Choroid plexus epithelial cell (primary cell): Measurements from ENCODE around the gene ZBTB7C.

ENCODE experiments used
- DNase-seq: peaks from one replicate; pipeline ENCODE4 v3.0.0-alpha.2; 2010; ENCODE audit warnings: low read depth
- H3K4me3 ChIP-seq: 2 replicates; pipeline ENCODE4 v1.5.1; 2011; ENCODE audit warnings: low read depth, mild to moderate bottlenecking, control low read depth, low read length, moderate library complexity
- TF ChIP-seq, protein P1 (sequence below): conservative IDR thresholded peaks from 2 replicates; pipeline ENCODE4 v1.5.1; 2011; ENCODE audit warnings: low read depth, mild to moderate bottlenecking, control low read depth, inconsistent platforms, low read length, moderate library complexity

The ZBTB7C gene

DNA sequence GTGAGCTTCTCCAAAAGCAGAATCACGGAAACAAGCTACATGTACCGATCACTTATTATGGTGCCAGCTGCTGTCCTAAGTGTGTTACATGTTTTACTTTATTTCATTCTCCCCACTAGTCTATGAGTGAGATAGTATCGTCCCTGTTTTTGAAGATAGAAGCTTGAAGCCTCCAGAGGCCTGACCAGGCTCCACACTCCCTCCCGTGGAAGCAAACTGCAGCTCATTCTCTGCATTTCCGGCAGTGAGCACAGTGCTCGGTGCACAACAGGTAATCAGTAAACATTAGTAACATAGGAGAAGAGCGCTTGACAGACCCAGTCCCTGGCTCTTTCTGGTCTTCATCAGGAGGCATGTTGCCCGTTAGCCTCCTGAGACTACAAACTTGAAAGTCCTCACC is 72.9 kb downstream of the ZBTB7C start:
- H3K4me3 ChIP-seq, result no peak overlapping the region
- TF ChIP-seq, protein P1, sequence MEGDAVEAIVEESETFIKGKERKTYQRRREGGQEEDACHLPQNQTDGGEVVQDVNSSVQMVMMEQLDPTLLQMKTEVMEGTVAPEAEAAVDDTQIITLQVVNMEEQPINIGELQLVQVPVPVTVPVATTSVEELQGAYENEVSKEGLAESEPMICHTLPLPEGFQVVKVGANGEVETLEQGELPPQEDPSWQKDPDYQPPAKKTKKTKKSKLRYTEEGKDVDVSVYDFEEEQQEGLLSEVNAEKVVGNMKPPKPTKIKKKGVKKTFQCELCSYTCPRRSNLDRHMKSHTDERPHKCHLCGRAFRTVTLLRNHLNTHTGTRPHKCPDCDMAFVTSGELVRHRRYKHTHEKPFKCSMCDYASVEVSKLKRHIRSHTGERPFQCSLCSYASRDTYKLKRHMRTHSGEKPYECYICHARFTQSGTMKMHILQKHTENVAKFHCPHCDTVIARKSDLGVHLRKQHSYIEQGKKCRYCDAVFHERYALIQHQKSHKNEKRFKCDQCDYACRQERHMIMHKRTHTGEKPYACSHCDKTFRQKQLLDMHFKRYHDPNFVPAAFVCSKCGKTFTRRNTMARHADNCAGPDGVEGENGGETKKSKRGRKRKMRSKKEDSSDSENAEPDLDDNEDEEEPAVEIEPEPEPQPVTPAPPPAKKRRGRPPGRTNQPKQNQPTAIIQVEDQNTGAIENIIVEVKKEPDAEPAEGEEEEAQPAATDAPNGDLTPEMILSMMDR, result peak; percentile 64
- peak; percentile 41 for DNase-seq

DNA sequence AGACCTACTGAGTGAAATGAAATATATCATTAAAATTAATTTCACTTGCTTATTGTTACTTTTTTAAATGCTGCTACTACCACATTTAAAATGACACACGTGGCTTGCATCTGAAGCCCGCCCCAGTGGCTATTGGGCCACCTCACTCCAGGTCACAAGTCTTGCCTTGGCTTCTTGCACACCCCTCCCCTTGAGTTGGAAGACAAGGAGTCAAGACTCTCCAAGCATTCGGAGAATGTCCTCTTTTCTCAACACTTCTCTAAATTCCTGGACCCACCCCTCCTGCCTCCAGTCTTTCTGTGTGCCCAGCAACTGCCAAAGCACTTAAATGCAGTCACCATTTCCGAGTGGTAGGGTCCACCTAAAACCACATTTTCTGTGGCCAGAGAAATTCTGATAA is 73.4 kb downstream of the ZBTB7C start:
- TF ChIP-seq, protein P1, result no peak
- no peak overlapping the region for H3K4me3 ChIP-seq
- DNase-seq, result no peak

DNA sequence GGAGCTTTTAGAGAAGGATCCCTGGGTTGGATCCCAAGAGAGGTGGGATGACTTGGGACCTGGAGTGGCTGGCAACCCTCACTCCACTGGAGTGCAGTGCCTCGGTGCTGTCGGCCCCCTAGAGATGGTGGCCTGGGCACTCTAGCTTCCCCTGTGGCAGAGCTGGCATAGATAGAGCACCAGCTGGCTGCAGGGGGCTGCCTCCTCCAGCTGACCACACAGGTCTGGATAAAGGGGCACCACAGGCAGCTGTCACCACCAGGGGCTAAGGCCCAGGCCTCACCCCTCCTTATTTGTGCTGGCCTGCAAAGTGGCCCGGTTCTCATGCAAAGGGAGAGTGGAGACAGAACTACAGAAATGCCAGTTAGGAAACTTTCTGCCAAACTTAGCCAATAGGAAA is 74.3 kb downstream of the ZBTB7C start:
- TF ChIP-seq, protein P1, result no peak
- no peak for DNase-seq
- no peak overlapping the region for H3K4me3 ChIP-seq

DNA sequence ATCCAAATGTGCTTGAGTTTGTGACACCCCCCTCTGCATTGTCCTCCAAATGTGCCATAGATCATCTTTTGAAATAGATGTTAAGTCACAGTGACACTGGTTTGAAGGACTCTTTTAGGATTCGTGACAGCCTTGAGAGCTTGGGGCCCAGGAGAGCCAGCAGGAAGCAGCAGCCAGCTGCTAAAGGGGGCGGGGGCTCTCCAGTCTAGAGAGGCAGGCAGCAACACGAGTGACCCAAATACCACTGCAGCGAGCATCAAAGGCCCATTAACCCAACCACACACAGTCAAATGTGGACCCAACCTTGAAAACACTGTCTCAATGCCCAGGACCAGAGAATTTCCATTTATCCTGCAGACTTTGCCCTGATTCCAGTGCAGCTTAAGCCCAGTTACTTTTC is 75.6 kb downstream of the ZBTB7C start:
- DNase-seq, result no peak
- H3K4me3 ChIP-seq, result no peak overlapping the region
- TF ChIP-seq, protein P1, result no peak

DNA sequence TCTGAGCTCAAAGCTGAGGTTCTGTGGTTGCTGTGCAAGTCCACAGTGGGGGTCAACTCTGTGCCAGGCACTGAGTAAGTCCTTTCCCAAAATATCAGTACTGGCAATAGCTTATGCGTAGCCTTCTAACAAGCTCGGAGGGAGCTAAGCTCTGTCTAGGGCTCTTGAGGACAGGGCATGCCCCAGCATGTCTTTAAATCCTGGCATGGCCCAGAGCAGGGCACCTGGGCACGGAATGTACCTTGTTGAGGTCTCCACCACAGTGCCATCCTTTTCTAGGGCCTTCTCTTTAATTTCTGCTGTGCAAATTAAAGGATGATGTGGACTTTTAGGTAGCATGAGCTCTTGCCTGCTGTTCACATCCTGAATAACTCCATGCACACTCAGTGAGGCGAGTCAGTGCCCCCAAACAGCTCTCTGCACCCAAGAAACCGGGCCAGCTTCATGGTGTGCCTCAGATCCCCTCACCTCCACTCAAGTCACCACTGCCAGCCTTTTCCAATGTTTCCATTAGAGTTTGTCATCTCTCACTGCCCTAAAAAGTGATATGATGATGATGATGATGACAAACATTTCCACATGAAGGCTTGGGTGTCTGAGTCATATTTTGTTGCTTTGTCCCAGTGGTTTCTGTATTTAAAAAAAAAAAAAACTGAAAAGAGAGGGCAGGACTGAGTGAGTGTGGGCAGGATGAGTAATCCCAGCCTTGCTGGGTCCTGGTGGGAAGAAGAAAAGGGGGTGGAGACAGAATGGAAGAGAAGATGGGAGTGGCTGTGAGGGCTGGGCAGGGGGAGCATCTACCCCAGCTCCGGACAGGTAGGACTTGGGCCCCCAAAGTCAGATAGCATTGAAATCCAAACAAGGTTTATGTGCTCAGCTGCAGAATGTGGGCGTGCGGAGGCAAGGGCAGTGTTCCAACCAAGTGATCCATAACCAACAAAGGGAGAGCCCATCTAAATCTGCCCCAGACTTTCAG is 78.9 kb downstream of the ZBTB7C start:
- TF ChIP-seq, protein P1, result no peak
- DNase-seq, result peak; percentile 65
- H3K4me3 ChIP-seq, result no peak overlapping the region

DNA sequence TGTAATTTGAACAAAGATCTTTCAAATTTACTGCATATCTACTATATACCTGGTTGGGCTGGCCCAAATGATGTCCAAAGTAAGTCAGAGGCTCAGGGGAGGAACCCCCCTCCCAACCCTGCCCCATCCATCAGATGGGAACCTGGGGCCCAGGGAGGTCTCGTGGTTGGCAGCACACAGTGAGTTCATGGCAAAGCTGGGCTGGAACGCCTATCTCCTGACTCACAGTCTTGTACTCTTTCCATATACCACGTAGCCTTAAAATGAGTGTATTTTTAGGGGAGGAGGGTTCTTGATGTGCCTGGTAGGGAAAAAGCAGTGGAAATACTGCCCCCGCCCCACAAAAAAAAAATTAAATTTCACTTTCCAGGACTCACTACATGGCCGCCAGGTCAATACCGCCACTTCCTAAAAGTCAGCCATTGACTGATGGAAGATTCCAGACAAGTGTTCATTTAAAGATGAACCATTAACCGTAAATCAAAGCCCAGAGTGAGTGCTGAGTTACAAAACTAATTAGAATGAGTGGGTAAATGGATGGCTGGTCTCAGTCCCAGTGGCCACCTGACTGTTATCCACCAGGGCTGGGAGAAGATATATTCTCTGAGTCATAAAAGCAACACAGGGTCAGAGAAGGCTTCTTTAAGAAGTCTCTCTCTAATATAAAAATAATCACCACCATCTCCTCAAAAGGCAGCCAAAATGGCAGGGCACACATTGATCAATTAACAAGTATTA is 80.5 kb downstream of the ZBTB7C start:
- H3K4me3 ChIP-seq, result no peak overlapping the region
- DNase-seq, result peak; percentile 59
- TF ChIP-seq, protein P1, result no peak
